HEK293 (cell line): Measurements from ENCODE around the gene C4orf50.

Experiments
- BCL11A ChIP-seq: fragments of 450-650 bp; formaldehyde crosslinking; IDR thresholded peaks from 2 replicates; pipeline ENCODE4 v1.5.1; 2016; ENCODE audit warnings: low read depth, missing biosample characterization, missing genetic modification characterization
- CTCF ChIP-seq: fragments of 450-650 bp; formaldehyde crosslinking; IDR thresholded peaks from 2 replicates; pipeline ENCODE4 v1.5.1; 2016; ENCODE audit warnings: missing biosample characterization, missing genetic modification characterization
- PRDM10 ChIP-seq: fragments of 450-650 bp; formaldehyde crosslinking; IDR thresholded peaks from 2 replicates; pipeline ENCODE4 v1.5.1; 2016; ENCODE audit warnings: missing biosample characterization, missing genetic modification characterization
- ZBTB21 ChIP-seq: fragments of 450-650 bp; formaldehyde crosslinking; IDR thresholded peaks from 2 replicates; pipeline ENCODE4 v1.5.1; 2017; ENCODE audit warnings: missing biosample characterization, missing genetic modification characterization
- ZNF157 ChIP-seq: fragments of 450-650 bp; formaldehyde crosslinking; IDR thresholded peaks from 2 replicates; pipeline ENCODE4 v1.5.1; 2016; ENCODE audit warnings: missing biosample characterization, missing genetic modification characterization

GRCh38 chr4:5933116-5933515 is 85.1 kb downstream of the C4orf50 start:
- no peak for TF ChIP-seq CTCF (tag by site-specific recombination)
- TF ChIP-seq PRDM10 (tag by site-specific recombination), result no peak
- no peak for TF ChIP-seq BCL11A (tag by site-specific recombination)
- no peak for TF ChIP-seq ZBTB21 (tag by site-specific recombination)
- no peak for TF ChIP-seq ZNF157
